ENCODE results near the gene NDUFA8. TPM values are rescaled to one million over a fixed set of nuclear protein-coding genes. Genes with fewer than 3 reads are reported as not detected.

The NDUFA8 gene
- total RNA-seq, 1 donor from 2014 or later, result 48.5 TPM

- peaks cover 11% of the 10 kb centered on the region for H3K27me3 Mint-ChIP-seq (ENCODE audit: unreplicated experiment)
- H3K27ac Mint-ChIP-seq (ENCODE audit: unreplicated experiment), result no peak overlapping the region
- DNase-seq (ENCODE audit: extremely low spot score, unreplicated experiment), result no peak
- TF ChIP-seq CTCF (IDR thresholded peaks at IDR 0.05), result peak; percentile 6
- H3K4me1 Mint-ChIP-seq (ENCODE audit: unreplicated experiment), result peaks cover 14% of the 10 kb centered on the region
- H3K9me3 Mint-ChIP-seq (ENCODE audit: unreplicated experiment), result no peaks in the 10 kb centered on the region
- H3K4me3 Mint-ChIP-seq (ENCODE audit: unreplicated experiment), result peak overlapping the region; percentile 51
- no peaks in the 10 kb centered on the region for H3K36me3 Mint-ChIP-seq (ENCODE audit: unreplicated experiment)
Observed at GRCh38 chr9:122126331-122127261, 33.0 kb downstream of the NDUFA8 start.

DNA sequence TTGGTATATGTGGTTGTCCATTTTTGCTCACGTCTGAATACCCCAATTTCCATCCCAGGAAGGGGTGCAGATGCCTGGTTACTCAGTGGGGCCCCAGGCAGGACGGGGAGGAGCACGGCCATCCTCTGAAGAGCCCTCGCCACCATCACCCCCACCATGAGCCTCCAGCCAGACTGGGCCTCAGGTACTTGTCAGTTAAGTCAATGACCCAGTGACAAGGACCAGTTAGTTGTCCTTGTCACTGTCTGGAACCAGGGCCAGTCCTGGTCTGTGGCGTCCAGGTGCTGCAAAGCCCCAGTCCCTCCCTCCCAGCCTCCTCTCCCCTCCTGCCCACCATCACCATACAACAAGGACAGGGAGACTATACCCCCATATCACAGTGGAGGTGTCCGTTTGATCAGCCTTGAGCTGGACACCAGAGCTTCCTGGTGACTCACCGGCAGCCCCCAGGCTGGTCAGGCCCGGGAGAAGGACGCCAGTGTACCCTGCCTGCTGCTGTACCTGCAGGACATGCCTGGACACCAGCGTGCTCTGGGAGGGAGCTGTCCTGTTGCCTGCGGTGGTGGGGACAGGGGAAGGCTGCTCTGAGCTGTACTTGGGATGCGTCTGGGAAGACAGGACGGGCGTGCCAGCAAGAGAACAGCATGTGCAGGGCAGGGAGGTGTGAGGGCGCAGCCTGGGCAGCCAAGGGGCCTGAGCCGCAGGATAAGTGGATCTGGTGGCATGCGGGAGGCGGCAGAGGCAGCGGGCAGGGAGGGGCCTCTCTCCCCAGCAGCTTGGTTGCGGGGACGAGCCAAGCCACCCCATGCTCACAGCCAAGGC, 33.9 kb downstream of the NDUFA8 start:
- Mint-ChIP-seq H3K36me3 (ENCODE audit: unreplicated experiment) (no peaks in the 10 kb centered on the region), H3K27me3 (ENCODE audit: unreplicated experiment) (peaks cover 11% of the 10 kb centered on the region)

DNA sequence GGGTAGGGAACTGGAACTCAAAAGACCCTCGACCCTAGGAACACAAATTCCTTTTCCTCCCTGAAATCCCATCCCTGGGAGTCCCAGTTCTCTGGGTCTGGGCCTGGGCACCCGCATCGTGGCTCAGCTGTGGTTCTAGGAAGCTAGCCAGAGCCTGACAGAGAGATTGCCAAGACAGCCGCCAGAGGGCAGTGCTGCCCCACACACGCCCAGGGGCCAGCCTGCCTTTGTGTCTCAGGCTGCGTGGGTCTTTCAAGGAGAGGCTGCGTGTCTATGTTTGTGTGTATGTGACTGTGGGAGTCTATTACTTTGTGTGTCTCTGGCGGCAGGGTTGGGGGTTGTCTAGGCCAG, 34.4 kb downstream of the NDUFA8 start:
- H3K9me3 Mint-ChIP-seq (ENCODE audit: unreplicated experiment), result no peaks in the 10 kb centered on the region
- peaks cover 11% of the 10 kb centered on the region for H3K27me3 Mint-ChIP-seq (ENCODE audit: unreplicated experiment)
- peak; percentile 95 for DNase-seq (ENCODE audit: extremely low spot score, unreplicated experiment)
- no peak overlapping the region for H3K27ac Mint-ChIP-seq (ENCODE audit: unreplicated experiment)
- peak; percentile 97 for TF ChIP-seq CTCF (IDR thresholded peaks at IDR 0.05)
- H3K4me1 Mint-ChIP-seq (ENCODE audit: unreplicated experiment), result peaks cover 14% of the 10 kb centered on the region
- no peaks in the 10 kb centered on the region for H3K36me3 Mint-ChIP-seq (ENCODE audit: unreplicated experiment)
- no peak overlapping the region for H3K4me3 Mint-ChIP-seq (ENCODE audit: unreplicated experiment)

More for the DNA sequence above, 33.9 kb downstream of the NDUFA8 start:
- no peak overlapping the region for H3K27ac Mint-ChIP-seq (ENCODE audit: unreplicated experiment)
- no peak for TF ChIP-seq CTCF (IDR thresholded peaks at IDR 0.05)
- no peak overlapping the region for H3K4me3 Mint-ChIP-seq (ENCODE audit: unreplicated experiment)
- no peak for DNase-seq (ENCODE audit: extremely low spot score, unreplicated experiment)
- peaks cover 14% of the 10 kb centered on the region for H3K4me1 Mint-ChIP-seq (ENCODE audit: unreplicated experiment)
- no peaks in the 10 kb centered on the region for H3K9me3 Mint-ChIP-seq (ENCODE audit: unreplicated experiment)

DNA sequence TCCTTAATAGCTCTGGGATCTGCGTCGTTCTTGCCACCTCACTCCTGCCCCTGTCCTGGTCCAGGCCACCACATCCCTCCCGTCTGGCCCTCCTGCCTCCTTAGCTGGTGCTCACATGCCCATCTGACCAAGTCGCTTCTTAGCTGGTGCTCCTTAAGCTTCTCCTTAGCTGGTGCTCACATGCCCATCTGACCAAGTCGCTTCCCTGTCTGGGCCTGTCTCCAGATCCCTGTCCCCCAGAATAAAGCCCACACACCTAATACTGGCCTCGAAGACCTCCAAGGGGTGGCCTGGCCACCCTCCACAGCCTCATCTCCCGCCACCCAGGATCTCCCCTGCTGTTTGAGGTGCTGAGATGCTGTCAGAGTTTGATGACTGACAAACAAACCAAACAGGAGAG, 35.1 kb downstream of the NDUFA8 start:
- Mint-ChIP-seq H3K27ac (ENCODE audit: unreplicated experiment) (no peak overlapping the region), H3K4me3 (ENCODE audit: unreplicated experiment) (no peak overlapping the region), H3K9me3 (ENCODE audit: unreplicated experiment) (no peaks in the 10 kb centered on the region), H3K4me1 (ENCODE audit: unreplicated experiment) (peaks cover 14% of the 10 kb centered on the region), H3K36me3 (ENCODE audit: unreplicated experiment) (no peaks in the 10 kb centered on the region), H3K27me3 (ENCODE audit: unreplicated experiment) (peaks cover 11% of the 10 kb centered on the region)
- DNase-seq (ENCODE audit: extremely low spot score, unreplicated experiment), result no peak
- TF ChIP-seq CTCF (IDR thresholded peaks at IDR 0.05), result no peak

GRCh38 chr9:122124048-122124447, 35.5 kb downstream of the NDUFA8 start:
- H3K27ac Mint-ChIP-seq (ENCODE audit: unreplicated experiment), result no peak overlapping the region
- peaks cover 11% of the 10 kb centered on the region for H3K27me3 Mint-ChIP-seq (ENCODE audit: unreplicated experiment)
- no peak for DNase-seq (ENCODE audit: extremely low spot score, unreplicated experiment)
- TF ChIP-seq CTCF (IDR thresholded peaks at IDR 0.05), result no peak
- no peaks in the 10 kb centered on the region for H3K9me3 Mint-ChIP-seq (ENCODE audit: unreplicated experiment)
- H3K36me3 Mint-ChIP-seq (ENCODE audit: unreplicated experiment), result no peaks in the 10 kb centered on the region
- peaks cover 14% of the 10 kb centered on the region for H3K4me1 Mint-ChIP-seq (ENCODE audit: unreplicated experiment)
- no peak overlapping the region for H3K4me3 Mint-ChIP-seq (ENCODE audit: unreplicated experiment)

Data from osteocyte (in vitro differentiated cells).